ENCODE results near the gene SLC39A1. TPM values are rescaled to one million over a fixed set of nuclear protein-coding genes. Genes with fewer than 3 reads are reported as not detected.

Gene SLC39A1
- total and polyA plus RNA-seq, 9 of the 15 experiments (the other 6 are each of a cell fraction or from before 2014, with no cell fraction given), result 9.9 to 81.1 (median 62.7) TPM

GRCh38 chr1:153990468-153991150 is 27.3 kb upstream of the SLC39A1 start, which contains the start of gene RPS27 (continued):
- TF ChIP-seq SIN3A (IDR thresholded peaks at IDR 0.05; ENCODE audit: borderline replicate concordance in 2 of 2, control insufficient read depth in 1 of 2, low read depth in 2 of 2, low read length in 2 of 2), result peak; percentile 92 to 95
- peak; percentile 82 for TF ChIP-seq ATF4 (CRISPR knock-in tag; IDR thresholded peaks at IDR 0.05)
- TF ChIP-seq ZKSCAN8 (CRISPR knock-in tag; IDR thresholded peaks at IDR 0.05), result no peak
- TF ChIP-seq ZNF76 (CRISPR knock-in tag; IDR thresholded peaks at IDR 0.05; ENCODE audit: borderline replicate concordance), result 0 out of 2 replicates have a peak, but pooled peaks have one; percentile 27
- TF ChIP-seq SMAD4 (CRISPR knock-in tag; conservative IDR thresholded peaks at IDR 0.05), result peak; percentile 37; the same call in 1 of the 2 replicates
- no peak for TF ChIP-seq ZC3H8 (IDR thresholded peaks at IDR 0.05)
- no peak for TF ChIP-seq SRSF1 (IDR thresholded peaks at IDR 0.05; ENCODE audit: low read depth, low read length)
- TF ChIP-seq ZNF274 (IDR thresholded peaks at IDR 0.05; ENCODE audit: borderline replicate concordance, low read depth, low read length), result no peak
- TF ChIP-seq ARID3B (CRISPR knock-in tag; IDR thresholded peaks at IDR 0.05; ENCODE audit: borderline replicate concordance), result no peak
- peak; percentile 67 to 76; a peak in 1 of 4 replicates for TF ChIP-seq ARNT (IDR thresholded peaks at IDR 0.05)
- no peak for TF ChIP-seq KHSRP (IDR thresholded peaks at IDR 0.05)
- no peak; the same call in 1 of the 2 replicates for TF ChIP-seq ZNF324 (CRISPR knock-in tag; IDR thresholded peaks at IDR 0.05)
- TF ChIP-seq ETS1 (conservative IDR thresholded peaks at IDR 0.05; ENCODE audit: control insufficient read depth, low read depth, low read length), result peak; percentile 85
- TF ChIP-seq RCOR1 (IDR thresholded peaks at IDR 0.05; ENCODE audit: borderline replicate concordance in 1 of 2, low read depth in 2 of 2, low read length in 2 of 2), result 0 out of 4 replicates have a peak, but pooled peaks of 1 of the 2 experiments have one; percentile 3
- no peak; the same call in 1 of the 2 replicates for TF ChIP-seq NCOA6 (IDR thresholded peaks at IDR 0.05)
- TF ChIP-seq ZNF511 (CRISPR knock-in tag; IDR thresholded peaks at IDR 0.05), result peak; percentile 95
- TF ChIP-seq CEBPZ (IDR thresholded peaks at IDR 0.05; ENCODE audit: borderline replicate concordance, low read depth, low read length), result no peak
- TF ChIP-seq ZNF785 (CRISPR knock-in tag; IDR thresholded peaks at IDR 0.05), result no peak
- TF ChIP-seq RFX7 (CRISPR knock-in tag; IDR thresholded peaks at IDR 0.05), result no peak
- peak; percentile 95 for TF ChIP-seq SP1 (CRISPR knock-in tag; IDR thresholded peaks at IDR 0.05)
- TF ChIP-seq RAD51 (IDR thresholded peaks at IDR 0.05; ENCODE audit: borderline replicate concordance, low read depth), result no peak
